ENCODE data around the gene FCHSD2.

DNA sequence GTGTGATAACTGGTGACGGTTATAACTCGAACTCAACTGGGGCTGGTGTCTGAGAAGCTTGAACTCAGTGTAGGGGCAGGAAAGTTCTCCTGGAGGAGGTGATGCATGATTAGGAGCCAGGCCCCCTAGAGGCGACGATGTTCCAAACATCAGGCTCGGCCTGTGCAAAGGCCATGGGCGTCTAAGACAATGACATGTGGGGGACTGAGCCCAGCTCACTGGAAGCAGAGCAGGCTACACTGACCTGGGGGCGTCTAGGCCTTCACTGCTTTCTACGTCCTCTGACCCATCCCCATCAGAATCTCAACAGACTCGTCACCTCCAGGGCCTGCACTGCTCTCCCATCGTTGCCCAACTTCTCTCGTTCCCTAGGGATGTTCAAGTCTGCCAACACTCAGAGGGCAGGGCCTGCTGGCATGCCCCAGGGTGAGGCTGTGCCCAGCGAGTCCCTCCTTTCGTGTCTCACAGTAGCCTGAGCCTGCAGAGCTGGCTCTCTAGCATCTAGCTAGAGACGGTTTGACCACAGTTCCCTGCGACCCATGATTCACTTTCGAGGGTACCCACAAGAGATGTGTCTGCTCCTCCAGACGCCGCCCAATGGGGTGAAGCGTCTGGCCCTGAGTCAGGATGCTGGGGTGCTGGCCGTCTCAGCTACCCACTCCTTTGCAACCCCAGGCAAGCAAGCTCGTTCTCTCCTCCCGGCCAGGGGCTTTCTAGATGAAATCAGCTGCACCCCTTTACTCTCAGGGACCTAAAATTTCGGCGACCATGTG is 329.0 kb downstream of the FCHSD2 start:
- TF ChIP-seq, protein P1, sequence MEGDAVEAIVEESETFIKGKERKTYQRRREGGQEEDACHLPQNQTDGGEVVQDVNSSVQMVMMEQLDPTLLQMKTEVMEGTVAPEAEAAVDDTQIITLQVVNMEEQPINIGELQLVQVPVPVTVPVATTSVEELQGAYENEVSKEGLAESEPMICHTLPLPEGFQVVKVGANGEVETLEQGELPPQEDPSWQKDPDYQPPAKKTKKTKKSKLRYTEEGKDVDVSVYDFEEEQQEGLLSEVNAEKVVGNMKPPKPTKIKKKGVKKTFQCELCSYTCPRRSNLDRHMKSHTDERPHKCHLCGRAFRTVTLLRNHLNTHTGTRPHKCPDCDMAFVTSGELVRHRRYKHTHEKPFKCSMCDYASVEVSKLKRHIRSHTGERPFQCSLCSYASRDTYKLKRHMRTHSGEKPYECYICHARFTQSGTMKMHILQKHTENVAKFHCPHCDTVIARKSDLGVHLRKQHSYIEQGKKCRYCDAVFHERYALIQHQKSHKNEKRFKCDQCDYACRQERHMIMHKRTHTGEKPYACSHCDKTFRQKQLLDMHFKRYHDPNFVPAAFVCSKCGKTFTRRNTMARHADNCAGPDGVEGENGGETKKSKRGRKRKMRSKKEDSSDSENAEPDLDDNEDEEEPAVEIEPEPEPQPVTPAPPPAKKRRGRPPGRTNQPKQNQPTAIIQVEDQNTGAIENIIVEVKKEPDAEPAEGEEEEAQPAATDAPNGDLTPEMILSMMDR (conservative IDR thresholded peaks at IDR 0.05; ENCODE audit: low read depth, low read length) = peak; percentile 93
- no peak for TF ChIP-seq EZH2 (IDR thresholded peaks at IDR 0.05; ENCODE audit: low read length, unreplicated experiment)
